ENCODE data around the gene WDPCP.
"Not testable (repeated sequence)": the region's sequence is repeated elsewhere in the genome, so short reads cannot be mapped to it uniquely, and the experiment has no call there.

Gene WDPCP

DNA sequence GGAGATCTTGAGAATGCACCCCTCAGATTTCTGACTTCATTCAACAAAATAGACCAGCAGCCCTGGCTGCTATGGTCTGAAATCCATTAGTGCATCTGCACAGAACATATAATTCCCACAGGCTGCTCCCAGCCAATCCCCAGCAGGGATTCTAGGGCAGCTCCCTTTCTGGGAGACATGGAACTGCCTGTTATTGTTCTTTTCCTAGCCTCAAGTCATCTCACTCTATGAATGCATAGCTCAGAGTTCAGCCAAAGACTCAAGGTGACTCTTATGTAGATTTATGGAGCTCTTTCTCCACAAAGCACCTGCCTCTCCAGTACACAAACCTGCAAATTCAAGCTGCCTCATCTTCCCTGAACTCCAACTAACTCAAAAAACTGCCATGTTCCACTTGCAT lies 241.9 kb downstream of the WDPCP start:
- H3K9ac ChIP-seq (ENCODE audit: low read depth, low read length) = no peak overlapping the region
- peaks cover 9% of the 10 kb centered on the region for H3K9me3 ChIP-seq (ENCODE audit: insufficient read depth, low read depth, low read length)
- no peak overlapping the region for H3K4me3 ChIP-seq (ENCODE audit: low read length)
- no peaks in the 10 kb centered on the region for H3K27me3 ChIP-seq (ENCODE audit: insufficient read depth, low read length)
- H3K4me1 ChIP-seq (ENCODE audit: insufficient read depth, low read length) = peaks cover 13% of the 10 kb centered on the region
- H3K27ac ChIP-seq (ENCODE audit: low read depth, low read length) = no peak overlapping the region
- no peaks in the 10 kb centered on the region for H3K36me3 ChIP-seq (ENCODE audit: insufficient read depth, low read length)

DNA sequence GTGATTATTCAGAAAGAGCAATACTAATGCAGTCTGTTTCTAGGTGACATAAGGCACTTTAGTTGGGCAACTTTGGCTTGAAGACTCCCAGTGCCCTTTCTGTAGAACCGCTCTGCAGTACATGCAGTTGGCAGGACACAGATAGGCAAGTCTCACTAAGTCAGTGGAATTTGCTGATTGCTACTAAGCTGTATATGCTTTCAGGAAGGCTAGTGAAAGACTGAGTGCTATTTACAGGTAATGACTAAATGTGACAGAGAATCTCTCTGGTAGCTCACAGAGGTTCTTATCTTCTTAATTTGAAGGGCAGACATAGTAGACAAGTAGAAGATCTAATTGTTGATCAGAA lies 243.0 kb downstream of the WDPCP start:
- Histone ChIP-seq H3K9me3 (ENCODE audit: insufficient read depth, low read depth, low read length) (peaks cover 9% of the 10 kb centered on the region), H3K27ac (ENCODE audit: low read depth, low read length) (no peak overlapping the region), H3K36me3 (ENCODE audit: insufficient read depth, low read length) (no peaks in the 10 kb centered on the region), H3K4me1 (ENCODE audit: insufficient read depth, low read length) (peaks cover 13% of the 10 kb centered on the region), H3K27me3 (ENCODE audit: insufficient read depth, low read length) (no peaks in the 10 kb centered on the region), H3K9ac (ENCODE audit: low read depth, low read length) (no peak overlapping the region), H3K4me3 (ENCODE audit: low read length) (no peak overlapping the region)
- 92% methylated on average over 1 of the region's 1 CpG for WGBS

DNA sequence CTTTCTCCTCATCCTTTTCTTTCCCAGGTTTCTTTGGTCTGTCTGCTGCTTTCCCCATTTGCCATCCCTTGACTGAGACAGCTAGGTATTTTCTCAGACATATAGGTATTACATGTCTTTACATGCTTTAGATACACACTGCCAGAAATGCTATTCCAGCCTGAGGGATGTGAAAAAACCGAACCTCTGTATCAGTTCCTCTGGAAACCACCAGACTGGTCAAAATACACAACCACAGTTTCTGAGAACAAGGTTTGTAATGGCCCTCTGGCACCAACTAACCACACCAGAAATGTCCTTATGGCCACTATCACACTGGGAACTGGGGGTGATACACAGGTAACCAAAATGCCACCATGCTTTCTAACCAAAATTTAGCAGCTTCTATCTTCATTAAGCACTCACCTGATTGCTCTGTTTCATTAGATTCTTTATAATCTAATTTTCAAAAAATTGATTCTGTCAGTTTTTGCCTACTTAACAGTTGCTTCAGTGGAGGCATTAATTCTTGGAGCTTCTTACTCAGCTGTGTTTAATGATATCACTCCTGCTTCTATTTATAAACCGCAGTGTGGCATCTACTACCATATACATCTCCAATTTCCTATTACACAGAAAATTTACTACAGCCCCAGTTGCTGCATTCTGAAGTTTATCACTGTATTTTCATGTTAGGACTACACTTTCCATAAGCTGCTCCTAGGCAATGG lies 243.5 kb downstream of the WDPCP start:
- 97% methylated on average over 2 of the region's 2 CpGs for WGBS
- Histone ChIP-seq H3K36me3 (ENCODE audit: insufficient read depth, low read length) (no peaks in the 10 kb centered on the region), H3K9ac (ENCODE audit: low read depth, low read length) (no peak overlapping the region), H3K27me3 (ENCODE audit: insufficient read depth, low read length) (no peaks in the 10 kb centered on the region), H3K4me1 (ENCODE audit: insufficient read depth, low read length) (peaks cover 13% of the 10 kb centered on the region), H3K4me3 (ENCODE audit: low read length) (no peak overlapping the region), H3K9me3 (ENCODE audit: insufficient read depth, low read depth, low read length) (peaks cover 9% of the 10 kb centered on the region), H3K27ac (ENCODE audit: low read depth, low read length) (no peak overlapping the region)

DNA sequence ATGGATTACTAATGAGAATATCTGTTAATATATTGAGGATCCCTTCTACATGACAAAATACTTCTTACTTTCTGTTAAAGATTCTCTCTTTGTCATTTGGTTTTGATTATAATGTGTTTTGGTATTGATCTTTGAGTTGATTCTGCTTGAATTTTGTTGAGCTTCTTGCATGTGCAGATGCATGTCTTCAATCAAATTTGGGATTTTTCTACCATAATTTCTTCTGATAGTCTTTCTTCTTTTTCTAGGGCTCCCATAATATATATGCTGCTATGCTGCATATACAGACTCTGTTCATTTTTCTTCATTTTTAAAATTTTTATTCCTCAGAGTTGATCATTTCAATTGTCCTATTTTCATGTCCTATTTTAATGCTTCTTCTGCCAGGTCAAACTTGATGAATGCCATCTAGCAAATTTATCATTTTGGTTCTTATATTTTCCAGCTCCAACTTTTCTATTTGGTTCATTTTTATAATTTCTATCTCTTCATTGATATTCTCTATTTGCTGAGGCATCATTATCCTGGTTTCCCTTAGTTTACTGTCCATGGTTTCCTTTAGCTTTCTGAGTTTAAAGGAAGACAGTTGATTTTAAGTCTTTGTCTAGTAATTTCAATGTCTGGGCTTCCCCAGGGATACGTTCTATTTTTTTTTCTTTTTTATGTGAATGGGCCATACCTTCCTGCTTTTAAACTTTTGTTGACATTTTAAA lies 244.7 kb downstream of the WDPCP start:
- no peak overlapping the region for H3K27ac ChIP-seq (ENCODE audit: low read depth, low read length)
- H3K4me1 ChIP-seq (ENCODE audit: insufficient read depth, low read length) = peaks cover 13% of the 10 kb centered on the region
- H3K9me3 ChIP-seq (ENCODE audit: insufficient read depth, low read depth, low read length) = peaks cover 9% of the 10 kb centered on the region
- WGBS = no CpG with 5 or more reads among the region's 1 CpG
- no peak overlapping the region for H3K9ac ChIP-seq (ENCODE audit: low read depth, low read length)
- no peaks in the 10 kb centered on the region for H3K36me3 ChIP-seq (ENCODE audit: insufficient read depth, low read length)
- H3K4me3 ChIP-seq (ENCODE audit: low read length) = no peak overlapping the region
- no peaks in the 10 kb centered on the region for H3K27me3 ChIP-seq (ENCODE audit: insufficient read depth, low read length)

DNA sequence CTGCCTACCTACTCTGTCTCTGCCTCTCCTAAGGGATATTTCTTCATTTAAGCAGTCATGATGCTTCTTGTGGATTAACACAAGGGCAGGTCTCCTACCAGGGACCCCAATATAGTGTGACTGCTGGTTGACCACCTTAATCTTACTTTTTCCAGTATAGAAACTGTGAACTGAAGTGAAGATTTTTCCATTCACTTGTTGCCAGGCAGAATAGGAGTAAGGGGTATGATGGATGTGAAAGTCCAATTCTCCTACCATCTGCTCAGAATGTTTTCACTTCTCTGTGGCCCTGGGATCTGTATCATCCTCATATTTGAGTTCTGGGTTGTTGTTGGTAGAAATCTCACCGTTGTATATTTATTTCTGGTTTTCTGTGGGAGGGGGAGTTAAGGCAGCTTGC lies 247.8 kb downstream of the WDPCP start:
- 80% methylated on average over 1 of the region's 1 CpG for WGBS
- Histone ChIP-seq H3K27me3 (ENCODE audit: insufficient read depth, low read length) (no peaks in the 10 kb centered on the region), H3K27ac (ENCODE audit: low read depth, low read length) (no peak overlapping the region), H3K4me1 (ENCODE audit: insufficient read depth, low read length) (peaks cover 9% of the 10 kb centered on the region), H3K9ac (ENCODE audit: low read depth, low read length) (no peak overlapping the region), H3K36me3 (ENCODE audit: insufficient read depth, low read length) (no peaks in the 10 kb centered on the region), H3K4me3 (ENCODE audit: low read length) (no peak overlapping the region), H3K9me3 (ENCODE audit: insufficient read depth, low read depth, low read length) (peaks cover 9% of the 10 kb centered on the region)

DNA sequence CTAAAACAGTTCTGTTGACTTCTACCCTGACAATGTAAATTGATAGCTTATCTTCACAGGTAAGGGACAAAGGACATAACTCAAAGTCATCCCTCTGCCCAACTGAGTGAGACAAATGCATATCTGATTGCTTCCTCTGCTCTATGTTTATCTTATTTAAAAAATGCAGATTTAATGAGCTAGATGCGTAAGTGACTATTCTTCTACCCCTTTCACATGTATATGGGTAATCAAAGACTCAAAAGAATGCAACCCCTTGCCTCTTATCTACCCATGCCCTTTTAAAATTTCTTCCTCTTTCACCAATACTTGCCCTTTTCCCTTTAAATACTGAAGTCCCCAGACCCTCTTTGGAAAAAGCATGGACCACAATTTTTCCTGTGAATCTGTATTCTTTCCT lies 253.4 kb downstream of the WDPCP start:
- no peak overlapping the region for H3K4me3 ChIP-seq (ENCODE audit: low read length)
- no peaks in the 10 kb centered on the region for H3K27me3 ChIP-seq (ENCODE audit: insufficient read depth, low read length)
- H3K9ac ChIP-seq (ENCODE audit: low read depth, low read length) = no peak overlapping the region
- peak overlapping the region; percentile 72; the same call in 1 of the 2 replicates for H3K27ac ChIP-seq (ENCODE audit: low read depth, low read length)
- H3K36me3 ChIP-seq (ENCODE audit: insufficient read depth, low read length) = no peaks in the 10 kb centered on the region
- no peaks in the 10 kb centered on the region for H3K9me3 ChIP-seq (ENCODE audit: insufficient read depth, low read depth, low read length)
- peaks cover 32% of the 10 kb centered on the region for H3K4me1 ChIP-seq (ENCODE audit: insufficient read depth, low read length)
- 8% methylated on average over 1 of the region's 1 CpG for WGBS

DNA sequence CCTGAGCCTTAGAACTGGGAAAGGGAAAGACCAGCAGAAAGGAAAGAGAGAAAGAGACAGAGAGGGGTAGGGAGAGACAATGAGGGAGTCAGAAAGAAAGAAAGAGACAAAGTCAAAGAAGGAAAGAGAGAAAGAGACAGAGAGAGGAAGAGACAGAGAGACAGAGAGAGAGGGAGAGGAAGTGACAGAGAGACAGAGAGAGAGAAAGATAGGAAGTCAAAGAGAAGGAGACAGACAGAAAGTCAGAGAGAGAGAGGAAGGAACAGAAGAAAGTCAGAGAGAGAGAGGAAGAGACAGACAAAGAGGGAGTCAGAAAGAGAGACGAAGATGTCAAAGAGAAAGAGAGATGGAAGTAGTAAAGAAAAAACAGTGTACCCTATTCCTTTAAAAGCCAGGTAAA lies 261.8 kb downstream of the WDPCP start:
- Histone ChIP-seq H3K4me1 (ENCODE audit: insufficient read depth, low read length) (no peaks in the 10 kb centered on the region; the same call in 1 of the 2 replicates), H3K9me3 (ENCODE audit: insufficient read depth, low read depth, low read length) (peaks cover 6% of the 10 kb centered on the region; the same call in 1 of the 2 replicates), H3K27ac (ENCODE audit: low read depth, low read length) (no peak overlapping the region), H3K4me3 (ENCODE audit: low read length) (no peak overlapping the region), H3K27me3 (ENCODE audit: insufficient read depth, low read length) (peaks cover 4% of the 10 kb centered on the region; the same call in 1 of the 2 replicates), H3K36me3 (ENCODE audit: insufficient read depth, low read length) (no peaks in the 10 kb centered on the region), H3K9ac (ENCODE audit: low read depth, low read length) (no peak overlapping the region)
- 89% methylated on average over 1 of the region's 1 CpG for WGBS

DNA sequence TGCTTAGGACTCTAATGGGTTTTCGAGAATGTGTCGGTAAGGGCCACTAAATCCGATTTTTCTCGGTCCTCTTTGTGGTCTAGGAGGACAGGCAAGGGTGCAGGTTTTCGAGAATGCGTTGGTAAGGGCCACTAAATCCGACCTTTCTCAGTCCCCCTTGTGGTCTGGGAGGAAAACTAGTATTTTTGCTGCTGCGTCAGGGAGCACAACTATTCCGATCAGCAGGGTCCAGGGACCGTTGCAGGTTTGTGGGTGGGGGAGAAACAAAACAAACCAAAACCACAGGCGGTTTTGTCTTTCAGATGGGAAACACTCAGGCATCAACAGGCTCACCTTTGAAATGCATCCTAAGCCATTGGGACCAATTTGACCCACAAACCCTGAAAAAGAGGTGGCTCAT lies 264.6 kb downstream of the WDPCP start:
- H3K4me1 ChIP-seq (ENCODE audit: insufficient read depth, low read length); H3K36me3 ChIP-seq (ENCODE audit: insufficient read depth, low read length); H3K27ac ChIP-seq (ENCODE audit: low read depth, low read length); H3K27me3 ChIP-seq (ENCODE audit: insufficient read depth, low read length); H3K4me3 ChIP-seq (ENCODE audit: low read length); H3K9me3 ChIP-seq (ENCODE audit: insufficient read depth, low read depth, low read length); H3K9ac ChIP-seq (ENCODE audit: low read depth, low read length): not testable (repeated sequence)
- WGBS = 22% methylated on average over 11 of the region's 11 CpGs

DNA sequence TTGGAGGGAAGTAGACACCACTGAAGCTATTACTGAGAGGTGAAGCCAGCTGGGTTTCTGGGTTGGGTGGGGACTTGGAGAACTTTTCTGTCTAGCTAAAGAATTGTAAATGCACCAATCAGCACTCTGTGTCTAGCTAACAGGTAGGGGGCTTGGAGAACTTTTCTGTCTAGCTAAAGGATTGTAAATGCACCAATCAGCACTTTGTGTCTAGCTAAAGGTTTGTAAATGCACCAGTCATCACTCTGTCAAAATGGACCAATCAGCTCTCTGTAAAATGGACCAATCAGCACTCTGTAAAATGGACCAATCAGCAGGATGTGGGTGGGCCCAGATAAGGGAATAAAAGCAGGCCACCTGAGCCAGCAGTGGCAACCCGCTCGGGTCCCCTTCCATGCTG lies 266.3 kb downstream of the WDPCP start:
- not testable (repeated sequence) for H3K9ac ChIP-seq (ENCODE audit: low read depth, low read length); H3K27me3 ChIP-seq (ENCODE audit: insufficient read depth, low read length); H3K36me3 ChIP-seq (ENCODE audit: insufficient read depth, low read length); H3K27ac ChIP-seq (ENCODE audit: low read depth, low read length); H3K4me1 ChIP-seq (ENCODE audit: insufficient read depth, low read length); H3K4me3 ChIP-seq (ENCODE audit: low read length); H3K9me3 ChIP-seq (ENCODE audit: insufficient read depth, low read depth, low read length)
- WGBS = 97% methylated on average over 2 of the region's 2 CpGs

DNA sequence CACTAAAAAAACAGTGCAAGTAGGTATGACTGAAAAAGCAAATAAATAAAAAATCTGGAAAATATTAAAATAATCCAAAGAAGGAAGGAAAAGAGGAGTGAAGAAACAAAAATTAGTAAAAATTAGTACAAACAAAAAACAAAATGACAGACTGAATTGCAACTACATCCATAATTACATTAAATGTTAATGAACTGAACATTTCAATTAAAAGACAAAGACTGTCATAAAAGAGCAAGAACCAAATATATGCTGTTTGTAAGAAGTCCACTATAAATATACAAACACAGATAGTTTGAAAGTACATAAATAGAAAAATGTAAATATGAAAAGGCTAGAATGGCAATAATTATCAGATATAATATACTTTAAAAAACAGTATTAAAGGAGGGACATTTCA lies 267.6 kb downstream of the WDPCP start:
- no peak overlapping the region for H3K9ac ChIP-seq (ENCODE audit: low read depth, low read length)
- H3K9me3 ChIP-seq (ENCODE audit: insufficient read depth, low read depth, low read length) = no peaks in the 10 kb centered on the region
- no peak overlapping the region for H3K27ac ChIP-seq (ENCODE audit: low read depth, low read length)
- H3K27me3 ChIP-seq (ENCODE audit: insufficient read depth, low read length) = peaks cover 3% of the 10 kb centered on the region; the same call in 1 of the 2 replicates
- no peak overlapping the region for H3K4me3 ChIP-seq (ENCODE audit: low read length)
- no peaks in the 10 kb centered on the region for H3K36me3 ChIP-seq (ENCODE audit: insufficient read depth, low read length)
- no peaks in the 10 kb centered on the region; the same call in 1 of the 2 replicates for H3K4me1 ChIP-seq (ENCODE audit: insufficient read depth, low read length)

DNA sequence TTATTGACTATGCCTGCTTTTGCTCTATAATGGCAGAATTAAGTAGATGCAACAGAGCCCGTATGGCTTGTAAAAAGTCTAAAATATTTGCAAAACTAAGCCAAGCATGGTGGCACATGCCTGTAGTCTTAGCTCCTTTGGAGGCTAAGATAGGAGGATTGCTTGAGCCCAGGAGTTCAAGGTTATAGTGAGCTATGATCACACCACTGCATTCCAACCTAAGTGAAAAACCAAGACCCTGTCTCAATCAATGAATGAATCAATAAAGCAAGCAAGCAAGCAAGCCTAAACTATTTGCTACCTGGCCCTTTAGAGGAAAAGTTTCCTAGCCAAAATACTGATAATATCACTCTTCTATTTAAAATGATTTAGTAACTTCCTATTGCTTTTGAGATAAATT lies 277.7 kb downstream of the WDPCP start:
- H3K9me3 ChIP-seq (ENCODE audit: insufficient read depth, low read depth, low read length) = no peaks in the 10 kb centered on the region
- H3K27me3 ChIP-seq (ENCODE audit: insufficient read depth, low read length) = no peaks in the 10 kb centered on the region
- WGBS = 88% methylated on average over 1 of the region's 1 CpG
- H3K36me3 ChIP-seq (ENCODE audit: insufficient read depth, low read length) = no peaks in the 10 kb centered on the region
- H3K4me1 ChIP-seq (ENCODE audit: insufficient read depth, low read length) = no peaks in the 10 kb centered on the region
- H3K27ac ChIP-seq (ENCODE audit: low read depth, low read length) = no peak overlapping the region
- H3K4me3 ChIP-seq (ENCODE audit: low read length) = no peak overlapping the region
- no peak overlapping the region for H3K9ac ChIP-seq (ENCODE audit: low read depth, low read length)

Data from HUES64 (cell line).